IMR-90 (cell line): ENCODE measurements around the gene PLA2G2F.

Experiments
- CEBPB ChIP-seq: IDR thresholded peaks from 2 replicates; pipeline ENCODE4 v1.6.1; 2012; ENCODE audit warnings: low read depth, low read length, improper control_type of control experiment
- ELK1 ChIP-seq: fragments of 150-350 bp; IDR thresholded peaks from 2 replicates; pipeline ENCODE4 v1.6.1; 2016; ENCODE audit warnings: low read depth, mild to moderate bottlenecking, low read length, moderate library complexity, borderline replicate concordance
- FOS ChIP-seq: fragments of 150-350 bp; IDR thresholded peaks from 2 replicates; pipeline ENCODE4 v1.6.1; 2016; ENCODE audit warnings: low read depth, low read length
- MAFK ChIP-seq: IDR thresholded peaks from 2 replicates; pipeline ENCODE4 v1.6.1; 2012; ENCODE audit warnings: low read depth, low read length, improper control_type of control experiment
- MAZ ChIP-seq: IDR thresholded peaks from 2 replicates; pipeline ENCODE4 v1.6.1; 2012; ENCODE audit warnings: low read depth, mild to moderate bottlenecking, low read length, improper control_type of control experiment, moderate library complexity, borderline replicate concordance
- MXI1 ChIP-seq: IDR thresholded peaks from 2 replicates; pipeline ENCODE4 v1.6.1; 2012; ENCODE audit warnings: low read depth, mild to moderate bottlenecking, low read length, moderate library complexity, borderline replicate concordance
- POLR2A ChIP-seq: IDR thresholded peaks from 2 replicates; pipeline ENCODE4 v1.6.1; 2012; ENCODE audit warnings: mild to moderate bottlenecking, low read depth, low read length
- RAD21 ChIP-seq: IDR thresholded peaks from 2 replicates; pipeline ENCODE4 v1.6.1; 2012; ENCODE audit warnings: low read length, improper control_type of control experiment
- RCOR1 ChIP-seq: IDR thresholded peaks from 2 replicates; pipeline ENCODE4 v1.6.1; 2012; ENCODE audit warnings: mild to moderate bottlenecking, low read length, improper control_type of control experiment; ENCODE audit not compliant: insufficient replicate concordance
- RFX5 ChIP-seq: IDR thresholded peaks from 2 replicates; pipeline ENCODE4 v1.8.0; 2012; ENCODE audit warnings: low read depth, mild to moderate bottlenecking, low read length, moderate library complexity
- SMC3 ChIP-seq: fragments of 150-350 bp; IDR thresholded peaks from 2 replicates; pipeline ENCODE4 v1.6.1; 2016; ENCODE audit warnings: low read depth, mild to moderate bottlenecking, antibody characterized with exemption, low read length, moderate library complexity
- TF ChIP-seq, protein P1 (sequence below): conservative IDR thresholded peaks from 2 replicates; pipeline ENCODE4 v1.5.1; 2012; ENCODE audit warnings: mild to moderate bottlenecking, low read depth, low read length, improper control_type of control experiment
- TF ChIP-seq, protein P2 (sequence below): fragments of 150-350 bp; IDR thresholded peaks from 2 replicates; pipeline ENCODE4 v1.6.1; 2017; ENCODE audit warnings: mild to moderate bottlenecking, antibody characterized with exemption, low read length, low read depth

DNA sequence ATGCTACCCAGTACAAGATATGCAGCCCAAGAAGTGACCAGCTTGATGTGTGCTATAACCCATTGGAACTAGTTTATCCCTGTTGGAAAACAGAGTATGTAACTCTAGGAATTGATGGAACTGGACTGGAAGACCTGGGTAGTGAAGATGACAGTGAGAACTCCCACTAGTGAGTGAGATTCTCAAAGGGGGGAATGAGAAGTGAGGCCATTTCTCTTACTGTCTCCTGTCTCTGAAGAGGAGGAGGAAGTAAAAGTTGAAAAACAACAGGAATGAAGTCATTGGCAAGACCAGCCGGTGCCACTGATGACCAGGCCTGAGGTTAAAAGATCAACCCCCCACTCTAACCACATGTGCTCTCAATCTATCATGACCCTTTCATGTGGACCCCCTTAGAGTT, 20.9 kb downstream of the PLA2G2F start:
- TF ChIP-seq RCOR1: no peak
- TF ChIP-seq, protein P1, sequence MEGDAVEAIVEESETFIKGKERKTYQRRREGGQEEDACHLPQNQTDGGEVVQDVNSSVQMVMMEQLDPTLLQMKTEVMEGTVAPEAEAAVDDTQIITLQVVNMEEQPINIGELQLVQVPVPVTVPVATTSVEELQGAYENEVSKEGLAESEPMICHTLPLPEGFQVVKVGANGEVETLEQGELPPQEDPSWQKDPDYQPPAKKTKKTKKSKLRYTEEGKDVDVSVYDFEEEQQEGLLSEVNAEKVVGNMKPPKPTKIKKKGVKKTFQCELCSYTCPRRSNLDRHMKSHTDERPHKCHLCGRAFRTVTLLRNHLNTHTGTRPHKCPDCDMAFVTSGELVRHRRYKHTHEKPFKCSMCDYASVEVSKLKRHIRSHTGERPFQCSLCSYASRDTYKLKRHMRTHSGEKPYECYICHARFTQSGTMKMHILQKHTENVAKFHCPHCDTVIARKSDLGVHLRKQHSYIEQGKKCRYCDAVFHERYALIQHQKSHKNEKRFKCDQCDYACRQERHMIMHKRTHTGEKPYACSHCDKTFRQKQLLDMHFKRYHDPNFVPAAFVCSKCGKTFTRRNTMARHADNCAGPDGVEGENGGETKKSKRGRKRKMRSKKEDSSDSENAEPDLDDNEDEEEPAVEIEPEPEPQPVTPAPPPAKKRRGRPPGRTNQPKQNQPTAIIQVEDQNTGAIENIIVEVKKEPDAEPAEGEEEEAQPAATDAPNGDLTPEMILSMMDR: no peak
- TF ChIP-seq, protein P2, sequence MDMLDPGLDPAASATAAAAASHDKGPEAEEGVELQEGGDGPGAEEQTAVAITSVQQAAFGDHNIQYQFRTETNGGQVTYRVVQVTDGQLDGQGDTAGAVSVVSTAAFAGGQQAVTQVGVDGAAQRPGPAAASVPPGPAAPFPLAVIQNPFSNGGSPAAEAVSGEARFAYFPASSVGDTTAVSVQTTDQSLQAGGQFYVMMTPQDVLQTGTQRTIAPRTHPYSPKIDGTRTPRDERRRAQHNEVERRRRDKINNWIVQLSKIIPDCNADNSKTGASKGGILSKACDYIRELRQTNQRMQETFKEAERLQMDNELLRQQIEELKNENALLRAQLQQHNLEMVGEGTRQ: no peak
- no peak for TF ChIP-seq RFX5
- TF ChIP-seq POLR2A: no peak
- no peak for TF ChIP-seq CEBPB
- TF ChIP-seq MAFK: no peak
- TF ChIP-seq RAD21: no peak
- no peak for TF ChIP-seq SMC3
- no peak for TF ChIP-seq MAZ
- TF ChIP-seq FOS: no peak
- no peak for TF ChIP-seq MXI1
- TF ChIP-seq ELK1: no peak
